ENCODE results near the gene HTR3A.

HTR3A gene

DNA sequence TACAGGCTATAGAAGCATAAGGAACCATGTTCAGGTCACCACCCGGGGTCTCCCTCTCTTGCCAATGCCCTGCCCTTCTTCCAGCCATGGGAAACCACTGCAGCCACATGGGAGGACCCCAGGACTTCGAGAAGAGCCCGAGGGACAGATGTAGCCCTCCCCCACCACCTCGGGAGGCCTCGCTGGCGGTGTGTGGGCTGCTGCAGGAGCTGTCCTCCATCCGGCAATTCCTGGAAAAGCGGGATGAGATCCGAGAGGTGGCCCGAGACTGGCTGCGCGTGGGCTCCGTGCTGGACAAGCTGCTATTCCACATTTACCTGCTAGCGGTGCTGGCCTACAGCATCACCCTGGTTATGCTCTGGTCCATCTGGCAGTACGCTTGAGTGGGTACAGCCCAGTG, 14.5 kb downstream of the HTR3A start:
- no peak overlapping the region for H3K4me3 ChIP-seq (ENCODE audit: low read length)
- TF ChIP-seq CTCF (conservative IDR thresholded peaks at IDR 0.05; ENCODE audit: low read depth, low read length): no peak
- DNase-seq (ENCODE audit: low read depth): no peak

GRCh38 chr11:113989916-113990315, 15.0 kb downstream of the HTR3A start:
- no peak for TF ChIP-seq CTCF (conservative IDR thresholded peaks at IDR 0.05; ENCODE audit: low read depth, low read length)
- H3K4me3 ChIP-seq (ENCODE audit: low read length): no peak overlapping the region
- DNase-seq (ENCODE audit: low read depth): no peak

DNA sequence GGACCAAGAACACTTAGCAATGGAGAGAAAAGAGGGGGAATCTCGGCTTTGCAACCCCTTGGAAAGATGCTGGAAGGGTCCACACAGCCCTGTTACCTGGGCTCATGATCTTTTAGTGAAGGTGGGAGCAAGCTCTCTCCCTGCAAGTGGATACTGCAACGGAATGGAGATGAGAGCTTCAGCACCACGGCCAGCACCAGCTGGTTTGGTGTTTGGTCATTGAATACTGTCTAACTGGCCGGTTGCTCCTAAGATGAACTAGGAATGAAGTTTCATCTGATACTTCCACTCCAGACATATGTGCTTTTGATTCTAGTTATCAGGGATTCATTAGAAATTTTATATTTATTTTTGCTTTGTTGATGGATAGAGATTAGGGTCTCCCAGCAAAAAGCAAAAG, 16.3 kb downstream of the HTR3A start:
- no peak overlapping the region for H3K4me3 ChIP-seq (ENCODE audit: low read length)
- TF ChIP-seq CTCF (conservative IDR thresholded peaks at IDR 0.05; ENCODE audit: low read depth, low read length): no peak
- no peak for DNase-seq (ENCODE audit: low read depth)

GRCh38 chr11:113991718-113992458, 17.0 kb downstream of the HTR3A start:
- DNase-seq (ENCODE audit: low read depth): no peak
- no peak for TF ChIP-seq CTCF (conservative IDR thresholded peaks at IDR 0.05; ENCODE audit: low read depth, low read length)
- H3K4me3 ChIP-seq (ENCODE audit: low read length): no peak overlapping the region

DNA sequence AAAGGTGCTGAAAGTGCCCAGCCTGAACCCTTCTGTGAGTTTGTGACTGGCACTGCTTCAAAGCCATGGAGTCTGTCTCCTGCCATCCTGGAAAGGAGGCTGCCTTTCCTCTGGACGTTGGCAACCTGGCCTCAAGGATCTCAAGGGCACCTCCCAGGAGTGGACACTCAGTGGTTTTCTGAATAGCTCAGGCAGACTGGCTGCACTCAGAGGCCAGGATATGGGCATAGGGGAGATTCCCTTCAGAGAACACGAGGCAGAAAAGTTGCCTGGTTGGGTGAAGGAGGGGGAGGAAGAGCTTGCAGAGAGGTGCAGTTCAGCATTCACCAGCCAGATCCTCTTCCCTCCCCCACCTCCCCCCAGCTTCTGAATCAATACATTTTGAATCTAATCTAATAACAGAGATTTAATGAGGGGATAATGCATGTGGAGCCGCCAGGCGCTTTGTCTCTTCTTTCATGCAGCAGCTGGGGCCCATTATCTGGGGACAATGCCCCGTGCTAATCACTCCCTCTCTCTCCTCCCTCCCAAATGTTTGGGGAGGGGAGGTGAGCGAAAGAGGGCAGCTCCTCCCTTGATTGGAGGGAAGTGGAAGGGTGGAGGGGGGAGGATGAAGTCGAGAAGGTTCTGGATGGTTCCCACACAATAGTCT, 17.7 kb downstream of the HTR3A start:
- no peak overlapping the region for H3K4me3 ChIP-seq (ENCODE audit: low read length)
- DNase-seq (ENCODE audit: low read depth): no peak
- no peak for TF ChIP-seq CTCF (conservative IDR thresholded peaks at IDR 0.05; ENCODE audit: low read depth, low read length)

DNA sequence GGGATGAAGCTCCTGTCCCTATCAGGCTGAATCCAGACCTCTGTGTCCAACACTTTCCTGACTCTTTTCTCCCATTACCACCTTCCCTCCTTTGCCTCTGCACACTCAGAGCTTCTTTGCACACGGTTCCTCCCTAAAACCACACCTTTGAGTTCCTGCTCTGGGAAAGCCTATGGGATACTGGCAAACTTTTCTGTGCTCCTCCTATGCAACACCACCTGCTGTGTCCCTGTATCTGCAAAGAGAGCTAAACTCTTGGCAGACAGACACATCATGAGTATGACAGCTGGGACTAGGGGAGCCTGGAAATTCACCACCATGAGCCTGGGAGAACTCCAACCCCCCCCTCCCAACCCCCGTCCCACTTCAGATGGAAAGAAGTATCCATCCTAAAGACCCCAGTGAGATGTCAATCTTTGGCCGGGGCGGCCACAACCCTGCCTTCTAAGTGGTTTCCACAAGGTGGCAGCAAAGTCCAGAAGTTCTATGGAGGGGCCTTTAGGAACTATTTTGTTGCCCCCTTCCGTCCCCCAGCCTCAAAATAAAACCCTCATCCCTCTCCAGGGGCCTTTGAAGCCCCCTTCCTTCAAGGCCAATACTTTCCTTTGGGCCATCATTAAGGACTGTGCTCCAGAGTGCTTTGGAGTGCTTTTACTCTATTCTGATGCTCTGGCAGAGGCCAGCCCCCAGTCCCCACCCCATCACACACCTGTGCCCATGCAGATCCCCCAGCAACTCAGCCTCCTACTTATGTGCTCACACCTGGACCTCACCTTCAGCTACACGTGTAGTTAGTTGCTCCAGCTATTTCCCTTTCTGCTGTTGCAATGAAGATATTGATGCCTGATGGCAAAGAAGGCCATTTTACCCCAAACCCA, 19.4 kb downstream of the HTR3A start:
- no peak for DNase-seq (ENCODE audit: low read depth)

More for the DNA sequence above, 19.4 kb downstream of the HTR3A start:
- peak; percentile 71 for TF ChIP-seq CTCF (conservative IDR thresholded peaks at IDR 0.05; ENCODE audit: low read depth, low read length)
- no peak overlapping the region for H3K4me3 ChIP-seq (ENCODE audit: low read length)

Data from retinal pigment epithelial cell (primary cell).